Measurements from ENCODE around the gene ACTL9. TPM values are rescaled to one million over a fixed set of nuclear protein-coding genes. Genes with fewer than 3 reads are reported as not detected.

The ACTL9 gene
- total RNA-seq, 1 donor from 2014 or later: not detected

- Histone ChIP-seq H3K27me3 (ENCODE audit: control insufficient read depth, insufficient read depth, low read length) (no peaks in the 10 kb centered on the region), H3K36me3 (ENCODE audit: control insufficient read depth, insufficient read depth, low read length) (no peaks in the 10 kb centered on the region), H3K4me3 (ENCODE audit: low read depth, low read length) (no peak overlapping the region)
- TF ChIP-seq CTCF (IDR thresholded peaks at IDR 0.05; ENCODE audit: insufficient read depth, low read length, severe bottlenecking): no peak
- DNase-seq (ENCODE audit: low read depth) (no peak), FAIRE-seq (peak; percentile 43)
Measured at GRCh38 chr19:8700956-8701355, 2.4 kb upstream of the ACTL9 start.

GRCh38 chr19:8699908-8700307 lies 1.3 kb upstream of the ACTL9 start:
- no peak for TF ChIP-seq CTCF (IDR thresholded peaks at IDR 0.05; ENCODE audit: insufficient read depth, low read length, severe bottlenecking)
- FAIRE-seq: no peak

GRCh38 chr19:8697671-8698432 lies 743 bp downstream of the ACTL9 start:
- FAIRE-seq: no peak
- TF ChIP-seq CTCF (IDR thresholded peaks at IDR 0.05; ENCODE audit: insufficient read depth, low read length, severe bottlenecking): no peak
- Histone ChIP-seq H3K27me3 (ENCODE audit: control insufficient read depth, insufficient read depth, low read length) (no peaks in the 10 kb centered on the region), H3K4me3 (ENCODE audit: low read depth, low read length) (no peak overlapping the region), H3K36me3 (ENCODE audit: control insufficient read depth, insufficient read depth, low read length) (no peaks in the 10 kb centered on the region)
- no peak for DNase-seq (ENCODE audit: low read depth)

More at GRCh38 chr19:8699908-8700307, 1.3 kb upstream of the ACTL9 start:
- no peaks in the 10 kb centered on the region for H3K36me3 ChIP-seq (ENCODE audit: control insufficient read depth, insufficient read depth, low read length)
- H3K27me3 ChIP-seq (ENCODE audit: control insufficient read depth, insufficient read depth, low read length): no peaks in the 10 kb centered on the region
- no peak for DNase-seq (ENCODE audit: low read depth)
- no peak overlapping the region for H3K4me3 ChIP-seq (ENCODE audit: low read depth, low read length)

DNA sequence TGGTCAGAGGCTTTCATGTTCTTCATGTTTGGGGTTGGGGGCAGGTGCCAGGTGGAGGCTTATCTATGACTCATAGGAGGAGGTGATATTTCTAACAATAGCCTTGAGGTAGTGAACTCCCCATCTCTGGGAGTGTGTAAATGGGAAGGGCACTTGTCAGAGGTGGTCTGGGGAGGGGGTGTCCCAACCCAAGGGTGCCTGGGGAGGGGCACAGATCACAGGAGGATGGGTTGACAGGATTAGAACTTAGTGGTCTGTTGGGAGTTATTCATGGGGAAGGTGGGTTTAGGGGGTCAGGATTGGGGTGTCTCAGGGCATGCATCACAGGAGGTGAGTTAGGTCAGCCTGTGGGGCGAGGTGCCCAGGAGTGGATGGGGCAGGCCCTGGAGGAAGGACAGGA lies 1.6 kb downstream of the ACTL9 start:
- no peak overlapping the region for H3K4me3 ChIP-seq (ENCODE audit: low read depth, low read length)
- H3K36me3 ChIP-seq (ENCODE audit: control insufficient read depth, insufficient read depth, low read length): no peaks in the 10 kb centered on the region
- TF ChIP-seq CTCF (IDR thresholded peaks at IDR 0.05; ENCODE audit: insufficient read depth, low read length, severe bottlenecking): no peak
- no peaks in the 10 kb centered on the region for H3K27me3 ChIP-seq (ENCODE audit: control insufficient read depth, insufficient read depth, low read length)
- FAIRE-seq: no peak
- no peak for DNase-seq (ENCODE audit: low read depth)

DNA sequence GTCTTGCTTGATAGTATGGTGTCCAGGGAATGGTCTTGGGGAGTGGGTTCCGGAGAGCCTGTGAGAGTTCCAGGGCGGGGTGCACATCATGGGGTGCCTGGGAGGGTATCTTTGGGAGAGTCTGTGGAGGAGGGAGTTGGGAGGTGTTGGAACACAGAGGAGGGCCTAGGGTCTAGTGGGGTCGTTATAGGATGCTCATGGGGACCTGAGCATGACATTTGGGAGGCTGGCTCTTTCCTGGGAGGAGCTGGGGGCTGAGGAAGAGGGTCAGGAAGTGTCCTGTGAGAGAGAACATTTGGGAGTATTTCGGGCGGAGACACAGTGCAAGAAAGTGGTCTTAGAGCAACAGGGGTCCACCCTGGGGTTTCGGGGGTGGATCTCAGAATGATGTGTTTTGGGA lies 2.7 kb downstream of the ACTL9 start:
- FAIRE-seq (no peak), DNase-seq (ENCODE audit: low read depth) (no peak)
- Histone ChIP-seq H3K27me3 (ENCODE audit: control insufficient read depth, insufficient read depth, low read length) (no peaks in the 10 kb centered on the region), H3K4me3 (ENCODE audit: low read depth, low read length) (no peak overlapping the region), H3K36me3 (ENCODE audit: control insufficient read depth, insufficient read depth, low read length) (no peaks in the 10 kb centered on the region)
- no peak for TF ChIP-seq CTCF (IDR thresholded peaks at IDR 0.05; ENCODE audit: insufficient read depth, low read length, severe bottlenecking)

DNA sequence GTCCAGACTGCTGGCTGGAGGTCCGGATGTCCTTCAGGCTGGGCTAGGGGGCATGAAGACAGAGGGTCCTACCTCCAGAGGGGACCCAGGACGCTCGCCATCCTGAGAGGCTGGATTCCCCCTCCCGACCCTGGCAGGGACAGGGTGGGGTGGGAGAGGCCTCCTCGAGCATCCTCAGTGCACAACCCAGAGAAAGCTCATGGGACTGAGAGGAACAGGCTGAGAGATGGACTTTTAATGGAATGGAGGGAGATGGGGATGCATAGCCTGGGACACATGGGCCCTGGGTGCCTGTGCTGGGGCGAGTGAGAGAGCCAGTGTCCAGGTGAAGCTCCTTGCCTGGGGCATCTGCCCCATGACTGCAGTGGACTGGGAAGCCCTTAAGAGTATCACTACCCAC lies 3.1 kb downstream of the ACTL9 start:
- no peak for FAIRE-seq

More for the DNA sequence above, 3.1 kb downstream of the ACTL9 start:
- H3K27me3 ChIP-seq (ENCODE audit: control insufficient read depth, insufficient read depth, low read length): no peaks in the 10 kb centered on the region
- H3K36me3 ChIP-seq (ENCODE audit: control insufficient read depth, insufficient read depth, low read length): no peaks in the 10 kb centered on the region
- DNase-seq (ENCODE audit: low read depth): no peak
- H3K4me3 ChIP-seq (ENCODE audit: low read depth, low read length): no peak overlapping the region
- TF ChIP-seq CTCF (IDR thresholded peaks at IDR 0.05; ENCODE audit: insufficient read depth, low read length, severe bottlenecking): no peak

Measured in bronchial epithelial cell (primary cell).